Stimulated activated effector memory CD8-positive, alpha-beta T cell treated with anti-CD3 and anti-CD28 coated beads, Interleukin-12 subunit alpha, Interleukin-12 subunit beta, amount 100 ng/mL, for 72 hours (primary cell): ENCODE data around the gene SFMBT1.

ENCODE experiments used
- ATAC-seq: fragments of 150-1000 bp; cut with Tn5 transposase; 2 replicates; pipeline ENCODE4 v1.10.0; 2021
- DNase-seq, 2 donors: peaks; one replicate each; pipeline ENCODE4 v3.0.0; 2021 to 2022; ENCODE audit warnings: low spot score in 2 of 2
- H3K27ac Mint-ChIP-seq: one replicate; pipeline ENCODE4 v1.8.0; 2022; ENCODE audit warnings: mild to moderate bottlenecking, mixed read lengths
- H3K36me3 Mint-ChIP-seq: one replicate; pipeline ENCODE4 v1.8.0; 2022; ENCODE audit warnings: mild to moderate bottlenecking, mixed read lengths
- H3K4me1 Mint-ChIP-seq: one replicate; pipeline ENCODE4 v1.8.0; 2022; ENCODE audit warnings: mixed read lengths
- H3K4me3 Mint-ChIP-seq: one replicate; pipeline ENCODE4 v1.8.0; 2022; ENCODE audit warnings: mild to moderate bottlenecking, mixed read lengths
- H3K9me3 Mint-ChIP-seq: one replicate; pipeline ENCODE4 v1.8.0; 2022; ENCODE audit warnings: mixed read lengths

Gene SFMBT1

GRCh38 chr3:52865994-52866393, 179.9 kb downstream of the SFMBT1 start:
- no peak for DNase-seq
- H3K27ac Mint-ChIP-seq = peak overlapping the region; percentile 13
- H3K36me3 Mint-ChIP-seq = peaks cover 5% of the 10 kb centered on the region
- H3K4me3 Mint-ChIP-seq = no peak overlapping the region
- peaks cover 5% of the 10 kb centered on the region for H3K9me3 Mint-ChIP-seq
- H3K4me1 Mint-ChIP-seq = peaks cover 31% of the 10 kb centered on the region
- ATAC-seq = no peak

GRCh38 chr3:52860424-52860768, 185.5 kb downstream of the SFMBT1 start:
- H3K4me1 Mint-ChIP-seq = peaks cover 32% of the 10 kb centered on the region
- peak overlapping the region; percentile 26 for H3K27ac Mint-ChIP-seq
- H3K36me3 Mint-ChIP-seq = no peaks in the 10 kb centered on the region
- H3K4me3 Mint-ChIP-seq = no peak overlapping the region
- no peak for DNase-seq
- peaks cover 3% of the 10 kb centered on the region for H3K9me3 Mint-ChIP-seq
- no peak for ATAC-seq

- ATAC-seq (no peak), DNase-seq (no peak)
- no peaks in the 10 kb centered on the region for H3K9me3 Mint-ChIP-seq
- H3K4me1 Mint-ChIP-seq = peaks cover 32% of the 10 kb centered on the region
- peak overlapping the region; percentile 26 for H3K27ac Mint-ChIP-seq
- H3K4me3 Mint-ChIP-seq = no peak overlapping the region
- H3K36me3 Mint-ChIP-seq = no peaks in the 10 kb centered on the region
Measured at GRCh38 chr3:52859686-52860423, 186.0 kb downstream of the SFMBT1 start.

- Mint-ChIP-seq H3K9me3 (no peaks in the 10 kb centered on the region), H3K4me3 (no peak overlapping the region), H3K27ac (no peak overlapping the region), H3K4me1 (peaks cover 32% of the 10 kb centered on the region), H3K36me3 (peaks cover under 1% of the 10 kb centered on the region)
- ATAC-seq (no peak), DNase-seq (no peak)
Measured at GRCh38 chr3:52857864-52858263, 188.0 kb downstream of the SFMBT1 start.

- no peak overlapping the region for H3K4me3 Mint-ChIP-seq
- peaks cover 28% of the 10 kb centered on the region for H3K4me1 Mint-ChIP-seq
- peak overlapping the region; percentile 43 for H3K27ac Mint-ChIP-seq
- peaks cover 7% of the 10 kb centered on the region for H3K36me3 Mint-ChIP-seq
- no peak for DNase-seq
- H3K9me3 Mint-ChIP-seq = no peaks in the 10 kb centered on the region
- ATAC-seq = no peak
Measured at GRCh38 chr3:52857133-52857532, 188.7 kb downstream of the SFMBT1 start.

GRCh38 chr3:52856666-52857065, 189.2 kb downstream of the SFMBT1 start:
- H3K27ac Mint-ChIP-seq = peak overlapping the region; percentile 43
- DNase-seq (no peak), ATAC-seq (no peak)
- H3K9me3 Mint-ChIP-seq = no peaks in the 10 kb centered on the region
- H3K36me3 Mint-ChIP-seq = peaks cover 12% of the 10 kb centered on the region
- no peak overlapping the region for H3K4me3 Mint-ChIP-seq
- H3K4me1 Mint-ChIP-seq = peaks cover 24% of the 10 kb centered on the region

- peaks cover 11% of the 10 kb centered on the region for H3K4me1 Mint-ChIP-seq
- peaks cover 22% of the 10 kb centered on the region for H3K36me3 Mint-ChIP-seq
- no peak overlapping the region for H3K27ac Mint-ChIP-seq
- H3K4me3 Mint-ChIP-seq = no peak overlapping the region
- ATAC-seq (no peak), DNase-seq (no peak)
- H3K9me3 Mint-ChIP-seq = no peaks in the 10 kb centered on the region
Measured at GRCh38 chr3:52854013-52854412, 191.9 kb downstream of the SFMBT1 start.
